ENCODE measurements around the gene IGFBP2. TPM values are rescaled to one million over a fixed set of nuclear protein-coding genes. Genes with fewer than 3 reads are reported as not detected.
"Not testable (repeated sequence)": the region's sequence is repeated elsewhere in the genome, so short reads cannot be mapped to it uniquely, and the experiment has no call there.

IGFBP2 gene, protein sequence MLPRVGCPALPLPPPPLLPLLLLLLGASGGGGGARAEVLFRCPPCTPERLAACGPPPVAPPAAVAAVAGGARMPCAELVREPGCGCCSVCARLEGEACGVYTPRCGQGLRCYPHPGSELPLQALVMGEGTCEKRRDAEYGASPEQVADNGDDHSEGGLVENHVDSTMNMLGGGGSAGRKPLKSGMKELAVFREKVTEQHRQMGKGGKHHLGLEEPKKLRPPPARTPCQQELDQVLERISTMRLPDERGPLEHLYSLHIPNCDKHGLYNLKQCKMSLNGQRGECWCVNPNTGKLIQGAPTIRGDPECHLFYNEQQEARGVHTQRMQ
- polyA plus RNA-seq (ENCODE audit: insufficient read length) = 169 TPM
- long read RNA-seq, donor 1, full-length matches to known transcripts = 225 of 254 reads
- long read RNA-seq, donor 1, partial matches to known transcripts = 22 of 254 reads
- long read RNA-seq, donor 1, other reads (novel, unspliced or antisense) = 7 of 254 reads
- long read RNA-seq, donor 2, full-length matches to known transcripts = 164 of 182 reads
- long read RNA-seq, donor 2, partial matches to known transcripts = 5 of 182 reads
- long read RNA-seq, donor 2, other reads (novel, unspliced or antisense) = 13 of 182 reads
- long read RNA-seq, donor 3, full-length matches to known transcripts = 133 of 147 reads
- long read RNA-seq, donor 3, partial matches to known transcripts = 6 of 147 reads
- long read RNA-seq, donor 3, other reads (novel, unspliced or antisense) = 8 of 147 reads
- long read RNA-seq, donor 4, full-length matches to known transcripts = 19 of 19 reads
- long read RNA-seq, donor 4, partial matches to known transcripts = 0 of 19 reads
- long read RNA-seq, donor 4, other reads (novel, unspliced or antisense) = 0 of 19 reads
- long read RNA-seq, donor 5, full-length matches to known transcripts = 247 of 268 reads
- long read RNA-seq, donor 5, partial matches to known transcripts = 21 of 268 reads
- long read RNA-seq, donor 5, other reads (novel, unspliced or antisense) = 0 of 268 reads
- long read RNA-seq, donor 6, full-length matches to known transcripts = 194 of 214 reads
- long read RNA-seq, donor 6, partial matches to known transcripts = 12 of 214 reads
- long read RNA-seq, donor 6, other reads (novel, unspliced or antisense) = 8 of 214 reads
- long read RNA-seq, donor 7, full-length matches to known transcripts = 275 of 551 reads
- long read RNA-seq, donor 7, partial matches to known transcripts = 240 of 551 reads
- long read RNA-seq, donor 7, other reads (novel, unspliced or antisense) = 36 of 551 reads
- long read RNA-seq, donor 8, full-length matches to known transcripts = 95 of 95 reads
- long read RNA-seq, donor 8, partial matches to known transcripts = 0 of 95 reads
- long read RNA-seq, donor 8, other reads (novel, unspliced or antisense) = 0 of 95 reads

GRCh38 chr2:216632952-216633615, at the start of gene IGFBP2:
Gene IGFBP2 (plus strand): TSS chr2:216633420. CDS start chr2:216633524, 104 bp downstream.
- DNase-seq = no peak

DNA sequence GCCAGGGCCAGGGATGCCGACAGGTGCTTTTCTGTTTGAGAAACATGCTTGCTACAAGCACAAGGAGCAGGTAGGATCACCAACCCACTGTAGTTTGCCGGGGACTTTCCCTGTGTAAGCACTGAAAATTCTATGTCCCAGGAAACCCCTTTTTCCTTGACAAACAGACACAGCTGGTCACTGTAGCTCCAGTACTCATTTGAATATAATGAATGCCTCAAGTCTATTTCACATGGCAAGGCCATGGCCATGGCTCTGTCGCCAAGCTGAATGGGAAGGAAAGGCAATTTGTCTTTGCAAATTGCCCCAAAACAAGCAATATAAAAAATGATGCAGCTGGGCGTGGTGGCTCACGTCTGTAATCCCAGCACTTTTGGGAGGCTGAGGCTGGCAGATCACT, 49.6 kb upstream of the IGFBP2 start:
- no peak for DNase-seq

- DNase-seq = no peak
These were observed 49.1 kb upstream of the IGFBP2 start for GRCh38 chr2:216584112-216584511.

- DNase-seq = no peak
These were observed 47.8 kb upstream of the IGFBP2 start for GRCh38 chr2:216585441-216585840.

DNA sequence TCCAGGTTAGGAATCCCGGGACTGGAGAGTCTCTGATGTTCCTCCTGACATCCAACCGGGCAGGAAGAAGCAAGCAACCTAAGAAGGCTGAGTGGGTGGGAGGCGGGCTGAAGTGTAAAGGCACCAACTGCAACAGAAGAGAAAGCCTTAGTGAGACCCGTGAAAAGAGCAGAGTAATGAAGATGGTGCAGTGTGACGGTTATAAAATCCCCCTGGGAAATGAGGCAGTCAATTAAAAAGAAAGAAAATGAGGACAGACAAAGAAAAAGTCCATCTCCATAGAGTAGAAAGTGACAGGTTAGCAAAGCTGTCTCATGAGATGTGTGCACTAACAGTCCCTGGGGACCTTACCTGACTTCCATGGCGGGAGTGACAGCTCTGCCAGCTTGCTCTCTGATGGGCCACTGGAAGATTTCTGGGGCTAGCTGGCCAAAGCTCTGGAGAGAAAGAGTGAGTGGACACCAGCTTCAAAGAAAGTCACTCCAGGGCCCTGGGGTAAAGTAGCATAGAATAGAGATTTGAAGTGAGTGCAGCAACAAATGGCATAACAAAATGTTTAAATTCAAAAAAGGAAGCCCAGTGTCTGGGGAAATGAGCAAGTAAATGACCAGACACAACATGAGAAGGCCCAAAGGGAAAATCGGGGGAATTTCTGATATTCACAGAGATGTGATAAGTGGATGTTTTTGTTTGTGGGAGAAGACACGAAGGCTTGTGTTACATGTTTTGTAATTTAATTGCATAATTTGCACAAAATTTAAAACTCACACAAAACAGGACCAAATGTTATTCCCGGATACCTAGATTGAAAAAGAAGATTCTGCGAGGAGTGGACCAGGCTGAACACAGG, 44.1 kb upstream of the IGFBP2 start:
- DNase-seq = no peak

GRCh38 chr2:216589791-216590190, 43.4 kb upstream of the IGFBP2 start:
- DNase-seq = no peak

GRCh38 chr2:216590780-216591179, 42.4 kb upstream of the IGFBP2 start:
- DNase-seq = no peak

- DNase-seq = no peak
These were observed 41.7 kb upstream of the IGFBP2 start for GRCh38 chr2:216591480-216591879.

DNA sequence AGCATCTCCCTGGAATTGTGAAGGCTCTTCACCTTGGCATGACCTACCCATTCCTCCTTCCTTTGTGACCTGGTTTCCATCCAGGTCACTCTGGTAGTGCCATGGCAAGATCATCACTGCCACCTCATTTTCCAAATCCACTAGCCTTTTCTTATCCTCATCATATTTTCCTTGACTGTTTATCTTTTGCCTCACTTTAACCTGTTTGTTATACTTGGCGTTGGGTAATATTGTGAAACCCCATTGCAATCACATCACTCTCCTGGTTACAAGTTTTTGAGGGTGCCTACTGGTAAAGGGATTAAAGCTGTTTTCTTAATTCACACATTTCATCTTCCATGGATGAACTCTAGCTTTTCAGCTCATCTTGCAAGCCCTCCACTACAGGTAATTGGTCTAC, 39.1 kb upstream of the IGFBP2 start:
- DNase-seq = no peak

GRCh38 chr2:216596236-216596979, 36.8 kb upstream of the IGFBP2 start:
- DNase-seq = no peak

DNA sequence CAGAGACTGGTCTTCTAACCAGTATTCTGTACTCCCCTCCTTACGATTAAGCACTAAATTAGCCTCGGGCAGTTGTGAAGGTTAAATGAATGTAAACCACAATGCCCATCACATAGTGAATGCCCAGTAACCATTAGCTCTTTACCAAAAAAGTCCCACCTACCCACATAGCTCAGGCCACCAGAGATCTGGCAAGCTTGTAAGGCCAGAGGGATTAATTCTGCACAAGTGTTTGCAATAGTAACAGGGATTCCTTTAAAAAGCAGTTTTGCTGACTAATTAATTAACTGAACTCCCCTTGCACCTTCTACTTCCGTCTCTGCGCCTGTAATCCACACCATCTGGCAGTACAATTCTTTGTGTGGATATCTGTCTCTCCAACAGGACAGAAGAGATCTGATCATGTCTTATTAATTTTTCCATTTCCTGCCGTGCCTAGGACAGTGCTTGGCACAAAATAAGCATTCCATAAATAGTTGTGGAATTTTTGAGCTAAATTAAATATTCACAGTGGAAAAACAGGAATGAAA, 36.2 kb upstream of the IGFBP2 start:
- DNase-seq = no peak

- not testable (repeated sequence) for DNase-seq
These were observed 35.4 kb upstream of the IGFBP2 start for GRCh38 chr2:216597825-216598224.

DNA sequence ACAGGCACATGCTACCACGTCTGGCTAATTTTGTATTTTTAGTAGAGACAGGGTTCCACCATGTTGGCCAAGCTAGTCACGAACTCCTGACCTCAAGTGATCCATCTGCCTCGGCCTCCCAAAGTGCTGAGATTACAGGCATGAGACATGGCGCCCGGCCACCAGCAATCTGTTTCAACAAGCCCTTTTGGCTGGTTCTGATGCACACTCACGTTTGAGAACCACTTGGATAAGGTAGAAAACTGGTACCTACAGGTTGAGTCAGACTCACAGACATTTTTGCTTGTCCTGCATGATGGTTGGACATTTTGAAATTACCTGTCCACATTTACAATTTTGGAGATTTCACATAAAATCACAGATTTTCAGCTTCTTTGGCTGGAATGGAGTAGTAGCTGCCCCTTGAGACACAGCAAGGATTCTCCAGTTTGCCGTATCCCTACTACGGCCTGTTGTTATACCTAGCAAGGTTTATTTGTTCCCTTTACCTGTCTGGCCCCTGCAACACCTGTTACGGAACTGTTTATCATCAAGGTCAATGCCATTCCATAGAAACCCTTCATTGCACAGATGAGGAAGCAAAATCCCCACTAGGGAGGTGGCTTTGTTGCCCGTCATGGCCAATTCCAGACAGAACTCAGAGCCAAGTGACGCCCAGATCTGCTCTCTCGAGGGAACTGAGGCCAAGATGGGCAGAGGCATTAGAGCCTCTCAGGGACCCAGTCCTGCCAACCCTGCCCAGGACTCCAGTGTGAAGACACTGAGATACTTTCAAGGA, 31.4 kb upstream of the IGFBP2 start:
- no peak for DNase-seq

DNA sequence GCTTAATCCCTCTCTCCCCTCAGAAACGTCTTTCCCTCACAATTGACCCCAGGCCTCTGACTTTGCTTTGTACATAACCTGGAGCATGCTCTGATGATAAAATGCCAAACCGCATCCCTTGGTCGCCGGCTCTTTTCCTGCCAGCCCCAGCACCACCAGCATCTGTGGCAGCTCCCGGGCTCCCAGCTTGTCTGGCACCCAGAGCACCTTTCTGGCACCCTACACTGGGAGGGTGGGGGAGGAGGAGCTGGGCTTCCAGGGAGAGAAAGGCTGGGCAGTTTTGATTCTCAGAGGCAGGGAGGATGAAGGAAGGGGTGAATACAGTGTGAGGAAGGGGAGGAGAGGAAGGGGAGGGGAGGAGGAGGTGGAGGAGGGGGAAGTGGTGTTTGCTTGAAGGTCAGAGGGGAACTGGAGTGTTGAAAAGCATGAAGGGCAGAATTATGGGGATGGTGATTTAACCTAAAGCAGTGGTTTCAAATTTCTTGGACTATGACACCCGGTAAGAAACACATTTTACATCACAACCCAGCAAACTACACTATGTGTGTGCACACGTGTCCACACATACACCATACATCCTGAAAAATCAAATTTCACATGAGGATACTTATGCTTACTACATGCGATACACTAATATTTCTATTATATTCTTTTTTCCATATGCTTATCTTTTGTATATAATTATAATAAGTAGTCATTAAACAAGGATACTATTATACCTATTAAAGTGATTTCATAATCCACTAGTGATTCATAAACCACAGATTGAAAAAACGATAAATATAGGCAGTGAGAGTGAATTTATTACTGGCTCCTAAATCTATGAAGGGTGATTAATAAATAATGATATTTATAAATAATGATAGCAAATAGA, 30.0 kb upstream of the IGFBP2 start:
- no peak for DNase-seq

DNA sequence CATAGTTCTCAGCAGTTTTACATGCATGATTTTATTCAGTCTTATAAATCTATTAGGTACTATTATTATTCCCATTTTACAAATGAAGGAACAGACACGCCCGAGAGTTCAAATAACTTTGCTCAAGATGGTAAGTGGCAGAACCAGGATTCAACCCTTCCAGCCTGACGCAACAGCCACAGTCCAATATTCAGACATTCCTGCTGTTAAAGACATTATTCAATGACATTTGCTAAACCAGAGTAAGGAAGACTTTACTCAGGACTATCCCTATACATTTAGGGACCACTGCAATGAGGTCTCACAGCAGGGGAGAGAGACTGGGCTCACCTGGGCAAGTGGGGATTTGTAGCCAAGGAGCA, 29.4 kb upstream of the IGFBP2 start:
- DNase-seq = no peak

- DNase-seq = no peak
These were observed 28.8 kb upstream of the IGFBP2 start for GRCh38 chr2:216604458-216604857.

DNA sequence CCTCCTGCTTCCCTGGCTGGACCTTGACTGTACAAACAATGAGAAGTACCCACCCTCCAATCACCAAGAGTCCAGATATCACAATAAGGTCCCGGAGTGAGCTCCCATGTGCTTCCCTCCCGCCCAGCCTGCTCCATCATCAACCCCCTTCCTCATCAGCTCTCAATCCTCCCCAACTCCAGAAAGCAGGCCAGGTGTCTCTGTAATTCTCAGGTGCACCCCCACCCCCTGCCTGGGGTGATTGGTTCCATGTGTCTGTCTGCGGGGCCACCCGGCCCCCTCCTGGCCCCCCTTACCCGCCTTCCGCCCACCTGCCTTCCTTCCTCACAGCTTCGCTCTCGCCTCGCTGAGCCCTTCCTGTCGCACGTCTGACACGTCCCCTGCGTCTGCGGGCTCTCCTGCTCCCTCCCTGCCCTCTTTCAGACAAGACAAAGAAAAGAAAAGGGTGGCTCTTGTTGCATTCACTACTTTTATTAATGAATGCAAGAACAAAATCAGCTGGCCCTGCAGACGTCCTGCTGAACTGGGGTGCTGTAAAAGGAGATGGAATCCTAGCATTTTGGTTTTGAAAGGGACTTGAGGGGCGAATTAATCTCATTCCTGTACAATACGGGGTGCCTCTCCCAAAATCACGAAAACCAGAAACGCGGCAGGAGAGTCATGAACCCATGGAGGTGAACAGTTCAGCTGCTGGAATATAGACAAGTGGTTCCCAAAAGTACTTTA, 26.5 kb upstream of the IGFBP2 start:
- DNase-seq = no peak
